HL-60 (cell line): ENCODE measurements around the gene DNAH7.

Experiments
- DNase-seq, 2 experiments: peaks; one replicate each; pipeline ENCODE4 v3.0.0-alpha.2; 2010 to 2020; ENCODE audit warnings: low read depth in 1 of 2, low spot score in 1 of 2
- H3K27ac ChIP-seq: fragments of 250-450 bp; sonication (Bioruptor Pico); replicated peaks from 2 replicates; pipeline ENCODE4 v1.5.1; 2020; ENCODE audit warnings: mild to moderate bottlenecking, moderate library complexity
- H3K27me3 ChIP-seq: fragments of 250-450 bp; sonication (Bioruptor Pico); 2 replicates; pipeline ENCODE4 v1.5.1; 2021; ENCODE audit warnings: mild to moderate bottlenecking, moderate library complexity; ENCODE audit not compliant: insufficient read depth, poor library complexity, severe bottlenecking
- H3K4me3 ChIP-seq: replicated peaks from 2 replicates; pipeline ENCODE4 v1.5.1; 2011; ENCODE audit warnings: mild to moderate bottlenecking, control low read depth, low read length; ENCODE audit not compliant: insufficient read depth
- GABPA ChIP-seq: IDR thresholded peaks from 2 replicates; pipeline ENCODE4 v1.6.1; 2012; ENCODE audit warnings: low read depth
- POLR2AphosphoS5 ChIP-seq: IDR thresholded peaks from 2 replicates; pipeline ENCODE4 v1.6.1; 2012; ENCODE audit warnings: low read depth
- SPI1 ChIP-seq: IDR thresholded peaks from 2 replicates; pipeline ENCODE4 v1.6.1; 2012; ENCODE audit warnings: low read depth, mild to moderate bottlenecking, borderline replicate concordance
- TF ChIP-seq, protein P1 (sequence below): IDR thresholded peaks from 2 replicates; pipeline ENCODE4 v1.6.1; 2012; ENCODE audit warnings: low read depth; ENCODE audit not compliant: insufficient replicate concordance
- TF ChIP-seq, protein P2 (sequence below): IDR thresholded peaks from one replicate; pipeline ENCODE4 v1.5.1; 2011; ENCODE audit warnings: low read length, control low read depth, inconsistent platforms; ENCODE audit not compliant: insufficient read depth

DNAH7 gene

DNA sequence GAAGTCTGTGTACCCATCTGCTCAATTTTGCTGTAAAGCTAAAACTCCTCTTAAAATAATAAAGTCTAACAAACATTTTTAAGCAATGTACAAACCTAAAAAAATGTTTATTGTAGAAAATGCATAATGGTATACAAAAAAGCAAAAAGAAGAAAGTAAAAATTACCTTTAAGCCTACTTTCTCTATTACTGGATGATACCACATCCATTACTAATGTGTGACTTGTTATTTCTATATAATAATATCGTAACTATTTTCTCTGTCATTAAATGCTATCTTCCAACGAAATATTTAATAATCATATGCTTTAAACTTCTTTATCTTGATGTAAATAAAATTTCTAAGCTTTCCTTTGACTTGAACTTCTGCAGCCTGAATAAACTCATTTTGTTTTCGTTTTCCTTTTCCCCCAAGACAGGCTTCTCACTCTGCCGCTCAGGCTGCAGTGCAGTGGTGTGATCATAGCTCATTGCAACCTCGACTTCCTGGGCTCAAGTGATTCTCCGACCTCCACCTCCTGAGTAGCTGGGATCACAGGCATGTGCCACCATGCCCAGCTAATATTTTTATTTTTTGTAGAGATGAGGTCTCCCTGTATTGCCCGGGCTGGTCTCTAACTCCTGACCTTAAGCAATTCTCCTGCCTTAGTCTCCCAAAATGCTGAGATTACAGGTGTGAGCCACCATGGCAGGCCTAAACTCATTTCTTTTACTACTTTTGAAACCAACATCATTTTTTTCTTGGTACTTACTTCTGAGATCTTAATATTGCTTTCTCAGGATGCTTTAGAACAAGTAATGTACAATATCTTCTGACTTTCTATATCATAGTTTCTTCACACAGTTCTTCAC lies 18.1 kb upstream of the DNAH7 start:
- no peak for DNase-seq
- Histone ChIP-seq H3K27ac (no peak overlapping the region), H3K4me3 (no peak overlapping the region), H3K27me3 (no peaks in the 10 kb centered on the region)
- TF ChIP-seq GABPA, result no peak
- TF ChIP-seq, protein P1, sequence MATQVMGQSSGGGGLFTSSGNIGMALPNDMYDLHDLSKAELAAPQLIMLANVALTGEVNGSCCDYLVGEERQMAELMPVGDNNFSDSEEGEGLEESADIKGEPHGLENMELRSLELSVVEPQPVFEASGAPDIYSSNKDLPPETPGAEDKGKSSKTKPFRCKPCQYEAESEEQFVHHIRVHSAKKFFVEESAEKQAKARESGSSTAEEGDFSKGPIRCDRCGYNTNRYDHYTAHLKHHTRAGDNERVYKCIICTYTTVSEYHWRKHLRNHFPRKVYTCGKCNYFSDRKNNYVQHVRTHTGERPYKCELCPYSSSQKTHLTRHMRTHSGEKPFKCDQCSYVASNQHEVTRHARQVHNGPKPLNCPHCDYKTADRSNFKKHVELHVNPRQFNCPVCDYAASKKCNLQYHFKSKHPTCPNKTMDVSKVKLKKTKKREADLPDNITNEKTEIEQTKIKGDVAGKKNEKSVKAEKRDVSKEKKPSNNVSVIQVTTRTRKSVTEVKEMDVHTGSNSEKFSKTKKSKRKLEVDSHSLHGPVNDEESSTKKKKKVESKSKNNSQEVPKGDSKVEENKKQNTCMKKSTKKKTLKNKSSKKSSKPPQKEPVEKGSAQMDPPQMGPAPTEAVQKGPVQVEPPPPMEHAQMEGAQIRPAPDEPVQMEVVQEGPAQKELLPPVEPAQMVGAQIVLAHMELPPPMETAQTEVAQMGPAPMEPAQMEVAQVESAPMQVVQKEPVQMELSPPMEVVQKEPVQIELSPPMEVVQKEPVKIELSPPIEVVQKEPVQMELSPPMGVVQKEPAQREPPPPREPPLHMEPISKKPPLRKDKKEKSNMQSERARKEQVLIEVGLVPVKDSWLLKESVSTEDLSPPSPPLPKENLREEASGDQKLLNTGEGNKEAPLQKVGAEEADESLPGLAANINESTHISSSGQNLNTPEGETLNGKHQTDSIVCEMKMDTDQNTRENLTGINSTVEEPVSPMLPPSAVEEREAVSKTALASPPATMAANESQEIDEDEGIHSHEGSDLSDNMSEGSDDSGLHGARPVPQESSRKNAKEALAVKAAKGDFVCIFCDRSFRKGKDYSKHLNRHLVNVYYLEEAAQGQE, result no peak
- no peak for TF ChIP-seq POLR2AphosphoS5
- TF ChIP-seq, protein P2, sequence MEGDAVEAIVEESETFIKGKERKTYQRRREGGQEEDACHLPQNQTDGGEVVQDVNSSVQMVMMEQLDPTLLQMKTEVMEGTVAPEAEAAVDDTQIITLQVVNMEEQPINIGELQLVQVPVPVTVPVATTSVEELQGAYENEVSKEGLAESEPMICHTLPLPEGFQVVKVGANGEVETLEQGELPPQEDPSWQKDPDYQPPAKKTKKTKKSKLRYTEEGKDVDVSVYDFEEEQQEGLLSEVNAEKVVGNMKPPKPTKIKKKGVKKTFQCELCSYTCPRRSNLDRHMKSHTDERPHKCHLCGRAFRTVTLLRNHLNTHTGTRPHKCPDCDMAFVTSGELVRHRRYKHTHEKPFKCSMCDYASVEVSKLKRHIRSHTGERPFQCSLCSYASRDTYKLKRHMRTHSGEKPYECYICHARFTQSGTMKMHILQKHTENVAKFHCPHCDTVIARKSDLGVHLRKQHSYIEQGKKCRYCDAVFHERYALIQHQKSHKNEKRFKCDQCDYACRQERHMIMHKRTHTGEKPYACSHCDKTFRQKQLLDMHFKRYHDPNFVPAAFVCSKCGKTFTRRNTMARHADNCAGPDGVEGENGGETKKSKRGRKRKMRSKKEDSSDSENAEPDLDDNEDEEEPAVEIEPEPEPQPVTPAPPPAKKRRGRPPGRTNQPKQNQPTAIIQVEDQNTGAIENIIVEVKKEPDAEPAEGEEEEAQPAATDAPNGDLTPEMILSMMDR, result no peak
- TF ChIP-seq SPI1, result no peak

DNA sequence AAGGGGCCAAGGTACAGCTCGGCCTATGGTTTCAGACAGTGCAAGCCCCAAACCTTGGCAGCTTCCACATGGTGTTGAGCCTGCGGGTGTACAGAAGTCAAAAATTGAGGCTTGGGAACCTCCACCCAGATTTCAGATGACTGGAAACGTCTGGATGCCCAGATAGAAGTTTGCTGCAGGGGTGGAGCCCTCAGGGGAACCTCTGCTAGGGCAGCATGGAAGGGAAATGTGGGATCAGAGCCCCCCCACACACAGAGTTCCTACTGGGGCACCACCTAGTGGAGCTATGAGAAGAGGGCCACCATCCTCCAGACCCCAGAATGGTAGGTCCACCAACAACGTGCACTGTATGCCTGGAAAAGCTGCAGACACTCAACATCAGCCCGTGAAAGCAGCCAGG lies 15.0 kb upstream of the DNAH7 start:
- TF ChIP-seq, protein P2, result no peak
- DNase-seq, result no peak

DNA sequence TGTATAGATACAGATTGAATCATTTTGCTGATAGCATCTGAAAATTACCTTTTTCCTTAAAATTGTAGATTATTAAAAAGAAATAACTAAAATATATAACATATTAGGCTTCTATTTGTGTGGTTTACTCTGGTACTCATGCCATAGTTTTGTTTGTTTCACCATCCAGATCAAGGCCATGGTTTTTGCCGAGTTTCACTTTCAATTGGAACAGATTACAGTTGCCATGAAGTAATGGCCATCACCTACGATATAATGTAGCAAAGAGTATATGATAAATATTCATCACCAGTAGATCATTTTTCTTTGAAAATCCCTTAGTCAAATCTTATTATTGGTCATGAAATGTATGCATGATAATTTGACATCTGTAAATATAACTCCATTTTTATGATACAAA lies 11.9 kb upstream of the DNAH7 start:
- Histone ChIP-seq H3K4me3 (no peak overlapping the region), H3K27ac (no peak overlapping the region), H3K27me3 (no peaks in the 10 kb centered on the region)
- DNase-seq, result no peak
- no peak for TF ChIP-seq GABPA
- no peak for TF ChIP-seq SPI1
- TF ChIP-seq, protein P2, result no peak
- no peak for TF ChIP-seq POLR2AphosphoS5
- TF ChIP-seq, protein P1, result no peak

More for the DNA sequence above, 15.0 kb upstream of the DNAH7 start:
- H3K4me3 ChIP-seq, result no peak overlapping the region
- H3K27ac ChIP-seq, result no peak overlapping the region
- no peaks in the 10 kb centered on the region for H3K27me3 ChIP-seq

DNA sequence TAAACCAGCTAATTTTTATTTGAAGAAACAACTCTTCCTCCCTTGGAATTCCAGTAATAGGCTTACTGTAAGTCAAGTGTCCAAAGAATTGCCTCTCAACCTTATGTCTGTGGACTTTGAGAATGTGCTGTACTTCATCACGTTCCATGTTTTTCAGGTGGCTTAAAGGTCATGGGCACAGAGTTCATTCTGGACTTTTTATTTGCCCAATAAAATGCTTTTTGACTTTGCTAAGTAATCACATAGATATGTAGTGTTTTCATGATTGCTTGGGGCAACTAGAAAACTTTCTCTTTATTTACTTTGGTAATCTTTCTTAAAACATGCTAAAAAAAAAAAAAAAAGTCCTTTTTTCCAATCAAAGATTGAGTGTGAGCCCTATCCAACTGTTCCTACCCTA lies 10.4 kb upstream of the DNAH7 start:
- Histone ChIP-seq H3K27me3 (no peaks in the 10 kb centered on the region), H3K4me3 (no peak overlapping the region), H3K27ac (no peak overlapping the region)
- DNase-seq, result no peak
- TF ChIP-seq SPI1 (no peak), POLR2AphosphoS5 (no peak), GABPA (no peak)
- TF ChIP-seq, protein P1, result no peak
- TF ChIP-seq, protein P2, result no peak
